Measurements from ENCODE around the gene XG.

DNA sequence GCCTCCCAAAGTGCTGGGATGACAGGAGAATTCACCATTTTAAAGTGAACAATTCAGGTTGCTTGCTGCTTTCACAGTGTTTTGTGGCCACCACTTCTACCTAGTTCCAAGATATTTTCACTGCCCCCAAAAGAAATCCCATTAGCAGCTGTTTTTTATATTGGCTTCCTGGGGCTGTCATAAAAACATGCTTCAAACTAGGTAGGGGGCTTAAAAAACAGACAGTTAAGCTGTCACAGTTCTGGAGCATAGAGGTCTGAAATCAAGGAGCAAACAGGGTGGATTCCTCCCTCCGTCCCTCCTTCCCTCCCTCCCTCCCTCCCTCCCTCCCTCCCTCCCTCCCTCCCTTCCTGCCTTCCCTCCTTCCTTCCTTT, 3.0 kb upstream of the XG start:
- TF ChIP-seq, protein P1, sequence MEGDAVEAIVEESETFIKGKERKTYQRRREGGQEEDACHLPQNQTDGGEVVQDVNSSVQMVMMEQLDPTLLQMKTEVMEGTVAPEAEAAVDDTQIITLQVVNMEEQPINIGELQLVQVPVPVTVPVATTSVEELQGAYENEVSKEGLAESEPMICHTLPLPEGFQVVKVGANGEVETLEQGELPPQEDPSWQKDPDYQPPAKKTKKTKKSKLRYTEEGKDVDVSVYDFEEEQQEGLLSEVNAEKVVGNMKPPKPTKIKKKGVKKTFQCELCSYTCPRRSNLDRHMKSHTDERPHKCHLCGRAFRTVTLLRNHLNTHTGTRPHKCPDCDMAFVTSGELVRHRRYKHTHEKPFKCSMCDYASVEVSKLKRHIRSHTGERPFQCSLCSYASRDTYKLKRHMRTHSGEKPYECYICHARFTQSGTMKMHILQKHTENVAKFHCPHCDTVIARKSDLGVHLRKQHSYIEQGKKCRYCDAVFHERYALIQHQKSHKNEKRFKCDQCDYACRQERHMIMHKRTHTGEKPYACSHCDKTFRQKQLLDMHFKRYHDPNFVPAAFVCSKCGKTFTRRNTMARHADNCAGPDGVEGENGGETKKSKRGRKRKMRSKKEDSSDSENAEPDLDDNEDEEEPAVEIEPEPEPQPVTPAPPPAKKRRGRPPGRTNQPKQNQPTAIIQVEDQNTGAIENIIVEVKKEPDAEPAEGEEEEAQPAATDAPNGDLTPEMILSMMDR (IDR thresholded peaks at IDR 0.05; ENCODE audit: low read depth, low read length) = no peak
- no peak for TF ChIP-seq EZH2phosphoT487 (IDR thresholded peaks at IDR 0.05; ENCODE audit: low read depth)

Measured in OCI-LY3 (cell line).